Measurements from ENCODE around the gene LGALS7B. TPM values are rescaled to one million over a fixed set of nuclear protein-coding genes. Genes with fewer than 3 reads are reported as not detected.

Gene LGALS7B
- total RNA-seq, 1 donor from 2014 or later: not detected

- no peak for TF ChIP-seq CTCF (IDR thresholded peaks at IDR 0.05; ENCODE audit: unreplicated experiment)
- no peak overlapping the region for H3K4me3 Mint-ChIP-seq
- no peaks in the 10 kb centered on the region for H3K9me3 Mint-ChIP-seq
- DNase-seq (ENCODE audit: low spot score in 2 of 2, unreplicated experiment in 2 of 2): no peak
- H3K27ac Mint-ChIP-seq: no peak overlapping the region
- H3K4me1 Mint-ChIP-seq: peaks cover 39% of the 10 kb centered on the region
- no peaks in the 10 kb centered on the region for H3K27me3 Mint-ChIP-seq (ENCODE audit: low read depth)
- H3K36me3 Mint-ChIP-seq: peaks cover 20% of the 10 kb centered on the region
Measured at GRCh38 chr19:38834590-38834989, 45.6 kb downstream of the LGALS7B start.

GRCh38 chr19:38836159-38836982 is 47.4 kb downstream of the LGALS7B start:
- Mint-ChIP-seq H3K9me3 (no peaks in the 10 kb centered on the region), H3K4me3 (no peak overlapping the region)

DNA sequence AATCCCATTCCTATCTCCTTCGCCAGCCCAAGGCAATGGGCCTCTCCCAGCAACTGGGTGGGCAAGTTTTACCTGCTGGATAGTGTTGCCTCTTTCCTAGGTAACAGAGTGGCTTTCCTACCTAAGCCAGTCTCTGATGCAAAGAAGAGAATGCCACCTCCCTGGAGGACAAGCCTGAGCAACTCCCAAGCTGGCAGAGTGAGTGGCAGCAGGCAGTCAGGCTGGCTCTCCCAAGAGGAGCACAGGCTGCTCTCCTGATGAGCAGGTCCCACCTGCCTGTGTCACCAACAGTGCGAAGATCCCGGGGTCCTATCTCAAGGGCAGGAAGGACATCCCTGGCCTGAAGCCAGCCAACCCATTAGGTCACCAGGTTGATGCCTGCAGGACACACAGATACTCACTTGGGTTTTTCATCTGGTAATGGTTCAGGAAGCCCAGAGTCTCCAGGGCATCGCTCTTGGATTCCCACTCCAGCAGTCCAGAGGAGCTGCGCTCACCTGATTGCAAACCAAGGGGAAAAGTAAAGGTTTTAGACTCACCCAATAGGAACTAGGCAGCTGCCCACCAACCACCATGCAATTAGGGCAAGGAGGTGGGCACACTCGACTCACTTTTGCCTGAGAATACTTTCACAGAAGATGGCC is 48.1 kb downstream of the LGALS7B start:
- H3K4me3 Mint-ChIP-seq: no peak overlapping the region
- peaks cover 30% of the 10 kb centered on the region for H3K36me3 Mint-ChIP-seq

More at GRCh38 chr19:38836159-38836982, 47.4 kb downstream of the LGALS7B start:
- DNase-seq (ENCODE audit: low spot score in 2 of 2, unreplicated experiment in 2 of 2): no peak
- H3K27me3 Mint-ChIP-seq (ENCODE audit: low read depth): no peaks in the 10 kb centered on the region
- H3K27ac Mint-ChIP-seq: peak overlapping the region; percentile 90
- TF ChIP-seq CTCF (IDR thresholded peaks at IDR 0.05; ENCODE audit: unreplicated experiment): no peak
- H3K36me3 Mint-ChIP-seq: peaks cover 25% of the 10 kb centered on the region
- peaks cover 37% of the 10 kb centered on the region for H3K4me1 Mint-ChIP-seq

DNA sequence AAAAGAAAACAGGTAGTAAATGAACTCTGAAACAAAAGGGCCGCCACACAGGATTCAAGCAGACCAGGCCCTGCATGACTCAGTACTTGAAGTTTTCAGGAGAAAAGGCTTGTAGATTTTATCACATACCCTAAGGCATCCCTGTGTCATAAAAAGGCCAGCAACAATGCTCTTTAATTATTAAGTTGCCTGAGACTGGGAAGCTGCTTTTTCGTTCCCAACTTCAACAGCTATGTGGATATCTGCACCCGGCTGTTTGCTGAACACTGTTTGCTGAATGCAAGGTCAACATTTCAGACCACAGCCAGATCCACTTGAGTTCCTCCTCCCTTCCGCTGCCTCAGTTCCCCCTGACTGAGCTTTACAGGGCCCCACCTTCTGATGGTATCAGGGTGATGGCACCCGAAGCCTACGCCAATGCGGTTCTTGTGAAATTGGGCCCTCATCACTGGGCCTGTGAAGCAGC is 48.7 kb downstream of the LGALS7B start:
- Mint-ChIP-seq H3K4me3 (no peak overlapping the region), H3K36me3 (peaks cover 35% of the 10 kb centered on the region), H3K27me3 (ENCODE audit: low read depth) (no peaks in the 10 kb centered on the region), H3K27ac (peak overlapping the region; percentile 90), H3K9me3 (no peaks in the 10 kb centered on the region), H3K4me1 (peaks cover 30% of the 10 kb centered on the region)
- TF ChIP-seq CTCF (IDR thresholded peaks at IDR 0.05; ENCODE audit: unreplicated experiment): no peak
- DNase-seq (ENCODE audit: low spot score in 2 of 2, unreplicated experiment in 2 of 2): no peak

More for the DNA sequence above, 48.1 kb downstream of the LGALS7B start:
- H3K4me1 Mint-ChIP-seq: peaks cover 33% of the 10 kb centered on the region
- peak overlapping the region; percentile 90 for H3K27ac Mint-ChIP-seq
- TF ChIP-seq CTCF (IDR thresholded peaks at IDR 0.05; ENCODE audit: unreplicated experiment): no peak
- H3K9me3 Mint-ChIP-seq: no peaks in the 10 kb centered on the region
- no peak for DNase-seq (ENCODE audit: low spot score in 2 of 2, unreplicated experiment in 2 of 2)
- H3K27me3 Mint-ChIP-seq (ENCODE audit: low read depth): no peaks in the 10 kb centered on the region

GRCh38 chr19:38838208-38838985 is 49.4 kb downstream of the LGALS7B start:
- H3K27ac Mint-ChIP-seq: peak overlapping the region; percentile 90
- no peak for TF ChIP-seq CTCF (IDR thresholded peaks at IDR 0.05; ENCODE audit: unreplicated experiment)
- H3K9me3 Mint-ChIP-seq: no peaks in the 10 kb centered on the region
- H3K4me3 Mint-ChIP-seq: no peak overlapping the region
- H3K27me3 Mint-ChIP-seq (ENCODE audit: low read depth): no peaks in the 10 kb centered on the region
- DNase-seq (ENCODE audit: low spot score in 2 of 2, unreplicated experiment in 2 of 2): no peak
- peaks cover 41% of the 10 kb centered on the region for H3K36me3 Mint-ChIP-seq
- H3K4me1 Mint-ChIP-seq: peaks cover 30% of the 10 kb centered on the region
